H1 (cell line): ENCODE results near the gene IFNGR1. TPM values are rescaled to one million over a fixed set of nuclear protein-coding genes. Genes with fewer than 3 reads are reported as not detected.

Source experiments
- KDM5A ChIP-seq: fragments of 200-600 bp; IDR thresholded peaks from 2 replicates; pipeline ENCODE4 v1.7.1; 2012; ENCODE audit warnings: mild to moderate bottlenecking, low read length, inconsistent platforms, mixed read lengths
- PHF8 ChIP-seq: fragments of 200-600 bp; sonication (generic); conservative IDR thresholded peaks from 2 replicates; pipeline ENCODE4 v1.7.1; 2012; ENCODE audit warnings: low read depth, mild to moderate bottlenecking, inconsistent platforms, low read length, moderate library complexity
- SIX5 ChIP-seq: IDR thresholded peaks from 2 replicates; pipeline ENCODE4 v1.6.1; 2011; ENCODE audit warnings: mild to moderate bottlenecking, low read depth, low read length
- ZNF274 ChIP-seq: IDR thresholded peaks from 2 replicates; pipeline ENCODE4 v1.7.0; 2012; ENCODE audit warnings: low read length, borderline replicate concordance; ENCODE audit errors: extremely low read depth
- polyA plus RNA-seq, 7 experiments: library from polyadenylated mRNA; depleted of rRNA in 3 of 7; stranded (reverse) in 5 of 7; unstranded in 2 of 7; fragments of >200 nt in 5 of 7; fragments of 200-250 nt in 2 of 7; gene quantifications; 1 replicate in 5 of 7; 2 replicates in 1 of 7; 4 replicates in 1 of 7; pipeline versions ENCODE4 v1.2.1 to v1.2.3, GENCODE V29; 2011 to 2013; ENCODE audit warnings: missing spikeins in 2 of 7, mixed read lengths in 2 of 7
- total RNA-seq: library from RNA; stranded (reverse); fragmentation: NEBNext Ultra II Directional; extraction: Animal tissue kit (Norgen Biotek cat#: 25700); gene quantifications from 2 replicates; pipeline ENCODE4 v1.2.1, GENCODE V29; 2021

IFNGR1 gene
- total and polyA plus RNA-seq, 2 of the 8 experiments (the other 6 are each of a cell fraction or from before 2014, with no cell fraction given), result 9.7 to 20.9 TPM

DNA sequence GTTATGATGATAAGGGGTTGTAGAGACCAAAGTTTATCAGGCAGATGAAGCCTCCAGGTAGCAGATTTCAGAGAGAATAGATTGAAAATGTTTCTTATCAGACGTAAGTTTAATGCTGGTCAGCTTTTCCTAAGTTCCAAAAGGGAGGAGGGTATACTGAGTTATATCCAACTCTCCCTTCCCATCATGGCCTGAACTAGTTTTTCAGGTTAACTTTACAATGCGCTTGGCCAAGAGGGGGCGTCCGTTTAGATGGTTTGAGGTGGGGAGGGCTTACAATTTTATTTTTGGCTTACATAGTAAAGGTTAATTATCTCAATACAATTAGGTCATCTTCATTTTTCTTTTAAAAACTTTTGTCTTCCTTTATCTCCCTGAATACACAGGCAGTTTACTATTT, 26.4 kb downstream of the IFNGR1 start (continued):
- TF ChIP-seq ZNF274, result no peak
- TF ChIP-seq SIX5, result no peak
- TF ChIP-seq KDM5A, result no peak
- no peak for TF ChIP-seq PHF8
